ENCODE data around the gene MAML2.

MAML2 gene

DNA sequence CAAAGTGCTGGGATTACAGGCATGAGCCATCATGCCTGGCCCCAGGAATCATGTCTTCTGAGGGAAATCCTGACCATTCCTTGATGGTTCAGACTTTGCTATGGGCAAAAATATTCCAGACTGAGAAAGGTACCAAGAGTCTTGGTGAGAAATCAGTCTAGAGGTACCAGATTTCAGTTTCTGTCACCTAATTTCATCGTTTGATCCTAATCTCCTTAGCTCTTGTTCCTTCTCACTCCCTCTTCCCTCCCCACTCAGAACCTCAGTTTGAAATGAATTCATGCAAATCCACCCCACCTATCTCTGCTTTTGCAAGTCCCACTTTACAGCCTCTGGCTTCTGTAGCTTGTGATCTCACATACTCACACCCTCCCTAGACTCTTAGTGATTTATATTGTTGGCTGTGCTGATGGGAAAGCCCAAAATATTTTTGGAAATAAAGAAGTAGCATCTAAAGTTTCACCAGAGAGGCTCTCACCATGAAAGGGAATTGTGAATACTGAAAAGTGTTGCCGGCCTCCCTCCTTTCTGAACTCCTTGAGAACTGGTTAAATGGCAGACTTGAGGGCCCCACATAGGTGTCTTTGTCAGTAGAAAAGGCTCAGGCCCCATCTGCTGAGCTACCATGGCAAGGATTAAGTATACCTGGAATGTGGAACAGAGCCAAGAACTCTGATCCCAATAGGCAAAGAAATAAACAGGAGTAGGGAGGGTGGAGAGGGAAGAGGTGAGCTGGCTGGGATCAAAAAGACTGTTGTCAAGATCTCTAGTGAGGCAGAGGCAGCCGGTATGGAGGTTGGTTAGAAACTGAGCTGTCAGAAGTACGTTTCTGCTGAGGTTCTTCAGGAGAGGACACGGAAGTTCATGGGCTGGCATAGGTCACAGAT lies 228.6 kb downstream of the MAML2 start:
- no peak for DNase-seq

DNA sequence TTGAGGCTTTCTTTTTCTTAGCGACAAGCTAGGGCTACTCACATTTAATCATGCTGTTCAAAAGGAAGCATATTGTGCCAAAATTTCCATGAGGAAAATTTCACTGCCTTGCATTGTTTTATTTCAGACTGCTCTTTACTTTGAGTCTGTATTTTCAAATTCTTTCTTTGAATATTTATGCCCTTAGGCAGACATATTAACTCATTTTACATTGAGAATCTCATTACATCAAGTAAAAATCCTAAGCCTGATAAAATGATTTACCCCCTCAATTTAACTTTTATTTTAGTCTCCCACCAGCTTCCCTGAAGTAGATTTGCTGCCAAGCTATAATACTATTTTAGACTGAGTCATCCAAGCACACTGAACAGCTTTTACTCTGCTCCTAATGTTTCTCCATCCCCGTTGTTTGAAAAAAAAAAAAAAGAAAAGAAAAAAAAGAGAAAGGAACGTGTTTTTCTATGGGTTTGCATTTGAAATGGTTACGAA lies 229.8 kb downstream of the MAML2 start:
- DNase-seq: no peak

DNA sequence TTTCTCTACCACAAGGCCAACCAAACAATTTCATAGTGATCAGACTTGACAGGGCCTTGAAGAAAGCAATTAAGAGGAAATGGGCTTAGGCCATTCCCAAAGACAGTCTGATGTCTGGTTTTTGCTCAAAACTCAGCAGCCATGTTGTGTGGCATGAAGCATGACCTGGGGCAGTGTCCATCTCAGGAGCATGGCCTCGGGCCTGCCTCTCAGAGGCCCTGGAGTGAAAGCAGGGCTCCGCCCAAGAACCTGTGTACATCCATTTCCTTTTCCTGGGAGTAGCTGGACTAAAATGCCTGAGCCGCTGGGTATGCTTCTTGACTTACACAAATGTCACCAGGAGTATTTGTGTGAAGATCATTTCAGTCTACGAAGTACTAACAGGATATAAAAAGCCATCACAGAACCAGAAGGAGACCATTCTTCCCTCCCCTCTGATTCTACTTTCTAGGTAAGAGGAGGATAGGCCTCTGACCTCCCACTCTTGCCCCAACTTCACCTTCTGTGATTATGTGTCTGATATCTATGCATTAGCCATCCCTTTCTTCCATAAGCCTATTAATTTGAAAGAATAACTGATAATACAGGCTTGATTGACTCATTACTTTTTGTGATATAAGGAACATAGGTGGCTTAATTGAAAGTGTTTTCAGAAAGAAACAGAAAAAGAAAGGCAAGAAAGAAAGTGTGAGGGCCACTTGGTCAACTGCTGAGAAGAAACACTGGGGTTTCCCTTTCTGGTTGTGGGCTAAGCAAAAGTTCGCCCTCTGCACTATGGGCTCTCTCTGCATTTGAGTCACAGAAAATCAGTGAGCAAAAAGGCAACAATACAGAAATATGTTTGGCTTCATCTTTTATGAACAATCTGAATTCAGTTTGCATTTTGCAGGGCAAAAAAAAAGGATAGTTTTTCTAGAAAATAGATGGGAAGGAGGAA lies 230.5 kb downstream of the MAML2 start:
- no peak for DNase-seq

DNA sequence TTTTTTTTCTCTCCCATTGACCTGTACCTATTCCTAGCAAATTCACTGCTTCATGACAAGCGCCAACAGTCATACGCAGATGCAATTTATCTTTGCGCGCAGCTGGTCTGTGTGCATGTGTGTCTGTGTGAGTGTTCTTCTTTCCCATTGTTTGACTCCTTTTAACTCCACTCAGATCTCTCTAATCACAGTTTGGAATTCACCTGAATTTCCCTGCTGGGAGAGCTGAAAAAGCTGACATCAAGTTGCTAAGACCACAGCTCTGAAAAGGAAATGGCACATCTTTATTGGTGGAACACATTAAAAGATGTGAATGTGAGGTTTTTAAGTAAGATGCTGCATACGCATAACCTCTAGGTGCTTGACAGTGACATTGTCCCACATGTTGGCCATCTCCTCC lies 231.7 kb downstream of the MAML2 start:
- DNase-seq: no peak

DNA sequence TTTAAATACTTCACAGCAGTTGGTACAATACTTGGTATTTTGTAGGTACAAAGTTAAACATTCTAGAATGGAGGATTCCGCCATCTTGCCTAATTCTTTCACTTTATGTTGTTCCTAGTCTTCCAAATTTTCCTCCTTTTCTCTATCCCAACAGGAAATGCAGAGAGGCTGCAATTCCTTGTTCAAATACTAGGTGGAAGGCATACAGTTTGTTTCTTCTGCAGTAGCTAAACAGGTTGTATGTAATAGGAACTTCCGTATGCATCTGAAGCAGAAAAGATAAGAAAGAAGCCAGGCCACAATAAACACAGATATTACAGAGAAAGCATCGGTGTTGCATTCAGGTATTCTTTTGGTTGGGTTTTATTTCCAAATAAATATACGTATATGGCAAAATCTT lies 232.7 kb downstream of the MAML2 start:
- no peak for DNase-seq

DNA sequence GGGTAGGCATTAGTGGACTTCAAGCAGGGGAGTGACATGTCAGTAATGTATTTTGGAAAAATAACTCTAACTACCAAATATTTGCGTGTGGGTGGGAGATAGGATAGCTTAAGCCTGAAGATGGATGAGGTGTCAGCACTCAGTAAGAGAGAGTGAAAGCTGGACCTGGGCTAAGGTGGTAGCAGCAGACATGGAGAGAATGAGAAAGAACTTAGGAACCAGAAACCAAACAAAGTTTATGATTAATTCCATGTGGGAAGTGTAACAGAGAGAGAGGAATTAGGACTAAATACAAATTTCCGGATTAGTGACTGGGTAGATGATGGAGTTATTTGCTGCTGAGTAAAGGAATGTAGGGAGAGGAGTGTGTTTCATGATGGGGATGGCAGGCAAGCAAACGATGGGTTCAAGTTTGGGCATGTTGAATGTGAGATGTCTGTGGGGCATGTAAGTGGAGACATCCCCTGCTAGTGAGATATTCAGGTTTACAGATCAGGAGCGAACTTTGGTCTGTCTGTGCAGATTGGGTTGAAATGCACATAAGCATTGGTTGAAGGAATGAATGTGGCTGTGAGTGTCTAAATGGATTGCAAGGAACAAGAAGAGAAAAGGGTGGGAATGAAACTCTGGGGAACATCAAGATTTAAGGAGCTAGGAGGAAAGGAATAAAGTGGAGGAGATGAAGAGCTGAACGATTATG lies 233.5 kb downstream of the MAML2 start:
- no peak for DNase-seq

DNA sequence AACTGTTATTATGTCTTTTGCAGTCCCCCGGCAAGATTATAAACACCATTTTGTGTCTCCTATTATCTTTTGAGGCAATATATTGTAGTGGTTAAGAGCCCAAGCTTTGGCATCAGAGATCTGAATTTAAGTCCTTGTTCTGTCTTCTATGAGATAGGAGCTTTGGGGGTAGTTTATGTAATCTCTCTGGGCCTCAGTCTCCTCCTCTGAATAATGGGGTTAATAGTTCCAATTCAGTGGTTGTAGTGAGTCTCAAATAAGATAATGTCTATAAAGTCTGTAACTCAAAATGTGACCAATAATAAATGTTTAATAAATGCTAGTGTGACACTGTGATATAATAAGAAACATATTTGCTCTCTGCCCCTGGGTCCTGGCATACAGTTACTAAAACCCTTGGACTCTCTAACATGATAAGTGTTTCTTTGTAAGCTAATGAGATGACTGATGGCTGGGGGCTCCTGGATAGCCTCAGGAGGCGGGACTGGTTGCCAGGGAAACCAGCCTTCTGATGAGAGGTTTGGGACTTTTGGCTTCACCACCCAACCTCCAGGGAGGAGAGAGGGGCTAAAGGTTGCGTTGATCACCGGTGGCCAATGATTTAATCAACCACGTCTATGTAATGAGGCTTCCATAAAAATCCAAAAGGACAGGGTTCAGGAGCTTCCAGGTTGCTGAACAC lies 235.7 kb downstream of the MAML2 start:
- DNase-seq: no peak

DNA sequence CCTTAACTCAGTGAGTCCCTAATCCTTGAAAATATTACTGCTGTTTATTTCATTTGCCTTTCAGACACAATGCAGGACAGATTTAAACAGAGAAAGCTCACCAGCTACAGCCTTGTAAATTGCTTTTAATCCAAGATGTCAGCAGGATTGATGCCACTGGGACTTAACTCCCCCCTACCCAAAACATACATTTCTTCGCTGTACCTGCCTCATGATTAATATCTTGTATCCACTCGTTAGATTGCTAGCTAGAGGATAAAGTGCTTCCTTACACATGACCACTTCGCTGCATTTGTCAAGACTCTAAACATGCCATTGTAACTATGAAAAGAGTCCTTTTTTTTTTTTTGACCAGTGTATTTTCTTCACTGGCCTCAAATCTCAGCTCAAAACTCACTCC lies 236.3 kb downstream of the MAML2 start:
- no peak for DNase-seq

DNA sequence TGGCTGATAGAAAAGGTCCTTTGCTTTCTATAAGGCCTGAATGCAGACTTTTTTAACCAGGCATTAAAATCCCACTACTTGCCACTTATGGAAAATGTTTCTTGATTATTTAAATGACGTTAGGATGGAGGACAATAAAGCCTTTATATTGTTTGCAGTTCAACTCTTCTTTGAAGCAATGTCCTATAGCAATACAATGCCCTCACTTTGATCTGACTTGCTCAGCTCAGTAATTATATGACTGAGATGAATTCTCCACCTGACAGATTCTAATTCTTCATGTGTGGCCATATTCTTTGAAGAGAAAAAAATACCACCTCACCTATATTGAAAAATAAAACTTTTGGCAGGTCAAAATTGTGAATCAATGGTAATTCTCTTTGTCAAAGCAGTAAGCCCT lies 237.1 kb downstream of the MAML2 start:
- DNase-seq: no peak

DNA sequence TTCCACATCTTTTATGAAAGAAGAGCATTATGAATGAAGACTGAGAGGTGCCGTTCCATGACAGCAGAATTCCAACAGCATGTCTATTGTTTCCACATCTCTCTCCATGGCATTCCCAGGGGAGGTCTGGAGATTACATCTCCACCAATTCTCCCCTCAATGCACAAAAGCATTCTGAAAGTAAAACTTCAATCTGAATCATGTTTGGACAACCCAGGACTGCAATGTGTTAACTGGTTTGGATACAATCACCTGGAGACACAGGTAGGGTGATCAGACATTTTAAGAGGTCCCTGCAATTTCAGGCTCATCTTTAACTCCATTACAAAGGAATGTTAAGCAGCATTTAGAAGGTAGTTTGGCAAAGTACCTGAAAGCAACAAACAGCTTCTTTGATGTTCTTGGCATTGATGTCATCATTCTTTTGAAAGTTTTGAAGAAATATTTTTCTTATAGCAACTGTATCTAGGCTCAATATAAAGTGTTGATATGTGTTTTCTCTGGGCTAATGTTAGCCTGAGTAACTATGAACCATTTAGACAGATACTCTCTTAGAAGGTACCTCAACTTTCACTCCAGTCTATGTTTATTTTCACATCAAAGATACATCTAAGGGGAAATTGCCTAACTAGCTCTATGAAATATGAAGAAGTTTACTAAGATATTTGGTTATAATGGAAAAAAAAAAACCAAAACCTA lies 237.6 kb downstream of the MAML2 start:
- DNase-seq: no peak

DNA sequence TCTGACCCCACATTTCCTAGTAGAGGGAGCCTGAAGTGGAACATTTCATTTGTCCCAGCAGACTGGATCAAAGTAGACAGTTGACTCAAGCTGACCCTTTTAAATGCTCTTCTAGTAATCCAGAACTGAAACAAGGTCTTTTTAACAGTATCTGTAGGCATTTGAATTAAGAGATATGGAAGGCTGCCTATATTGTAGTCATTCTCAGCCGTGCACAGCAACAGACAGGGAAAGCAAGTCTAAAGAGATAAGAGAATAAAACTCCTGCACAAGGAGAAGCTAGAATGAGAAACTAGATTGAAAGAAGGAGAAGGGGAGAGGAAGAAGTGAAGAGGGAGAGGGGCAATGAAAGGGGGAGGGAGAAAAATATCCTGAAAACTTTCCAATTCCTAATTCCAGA lies 238.5 kb downstream of the MAML2 start:
- no peak for DNase-seq

DNA sequence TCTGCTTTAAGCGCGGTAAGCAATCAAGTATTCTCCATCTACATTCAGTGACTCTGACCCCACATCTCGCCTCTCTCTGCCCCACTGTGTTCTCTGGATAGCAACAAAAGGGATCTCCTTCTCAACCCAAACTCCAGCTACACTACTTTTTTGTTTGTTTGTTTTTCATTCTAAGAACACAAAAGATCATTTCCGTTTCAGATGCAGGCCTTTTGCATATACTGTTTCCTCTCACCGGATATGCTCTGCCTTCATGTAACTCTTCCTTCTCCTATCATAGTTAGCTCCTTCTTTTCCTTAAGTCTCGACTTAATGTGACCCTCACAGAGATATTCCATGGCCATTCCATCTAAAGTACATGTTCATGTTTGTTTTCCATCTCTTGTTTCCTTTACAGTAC lies 239.3 kb downstream of the MAML2 start:
- DNase-seq: no peak

DNA sequence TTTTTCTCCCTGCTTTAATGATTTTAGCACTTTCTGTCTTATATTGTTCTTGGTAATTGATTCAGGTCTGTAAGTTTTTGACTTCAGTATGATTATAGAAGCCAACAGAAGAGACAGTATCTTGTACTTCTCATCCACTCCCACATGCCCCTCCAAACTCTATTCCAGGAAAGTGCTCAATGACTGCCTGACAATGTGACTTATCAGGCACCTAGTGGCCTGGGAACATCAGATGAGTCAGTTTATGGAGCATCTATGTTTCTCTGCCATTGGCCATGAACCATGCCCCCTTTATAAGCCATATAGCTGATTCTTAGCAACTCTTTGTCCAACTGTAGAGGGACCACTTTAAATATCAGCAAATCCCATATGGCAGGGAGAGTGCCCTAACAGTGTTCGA lies 239.9 kb downstream of the MAML2 start:
- no peak for DNase-seq

DNA sequence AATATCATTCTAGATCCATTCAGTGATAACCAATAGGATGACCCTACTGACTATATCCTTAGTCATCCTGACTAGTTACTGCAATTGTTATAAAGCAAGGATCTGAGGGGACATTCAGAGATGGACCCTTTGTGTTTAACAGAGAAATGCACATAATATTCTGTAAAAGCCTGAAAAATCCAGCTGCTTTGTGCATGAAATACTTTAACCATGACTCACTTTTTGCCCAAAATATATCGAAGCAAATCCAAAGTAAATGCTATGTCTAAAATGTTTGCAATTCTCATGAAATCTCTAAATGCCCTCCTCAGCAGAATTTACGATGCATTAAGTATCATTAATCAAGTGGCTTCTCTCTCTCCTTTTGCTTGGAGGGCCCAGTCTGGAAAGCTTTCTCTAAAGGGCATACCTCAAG lies 240.3 kb downstream of the MAML2 start:
- DNase-seq: no peak

DNA sequence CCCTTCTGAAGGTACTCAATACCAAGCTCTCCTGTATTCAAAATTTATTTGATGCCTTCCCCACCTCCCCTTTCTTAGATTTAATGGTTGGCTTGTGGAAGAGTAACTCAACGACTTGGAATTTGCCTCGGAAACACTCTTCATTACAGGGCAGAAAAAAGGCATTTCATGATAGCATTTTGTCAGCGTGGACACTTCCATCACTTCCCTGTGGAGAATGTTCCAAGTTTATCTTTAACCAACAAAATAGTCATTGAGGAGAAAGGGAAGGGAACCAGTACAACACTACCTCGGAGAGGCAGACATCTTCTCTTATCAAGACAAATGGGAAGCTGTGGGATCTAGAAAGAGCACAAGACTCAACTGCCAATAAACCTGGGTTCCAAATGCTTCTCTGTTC lies 241.8 kb downstream of the MAML2 start:
- no peak for DNase-seq

DNA sequence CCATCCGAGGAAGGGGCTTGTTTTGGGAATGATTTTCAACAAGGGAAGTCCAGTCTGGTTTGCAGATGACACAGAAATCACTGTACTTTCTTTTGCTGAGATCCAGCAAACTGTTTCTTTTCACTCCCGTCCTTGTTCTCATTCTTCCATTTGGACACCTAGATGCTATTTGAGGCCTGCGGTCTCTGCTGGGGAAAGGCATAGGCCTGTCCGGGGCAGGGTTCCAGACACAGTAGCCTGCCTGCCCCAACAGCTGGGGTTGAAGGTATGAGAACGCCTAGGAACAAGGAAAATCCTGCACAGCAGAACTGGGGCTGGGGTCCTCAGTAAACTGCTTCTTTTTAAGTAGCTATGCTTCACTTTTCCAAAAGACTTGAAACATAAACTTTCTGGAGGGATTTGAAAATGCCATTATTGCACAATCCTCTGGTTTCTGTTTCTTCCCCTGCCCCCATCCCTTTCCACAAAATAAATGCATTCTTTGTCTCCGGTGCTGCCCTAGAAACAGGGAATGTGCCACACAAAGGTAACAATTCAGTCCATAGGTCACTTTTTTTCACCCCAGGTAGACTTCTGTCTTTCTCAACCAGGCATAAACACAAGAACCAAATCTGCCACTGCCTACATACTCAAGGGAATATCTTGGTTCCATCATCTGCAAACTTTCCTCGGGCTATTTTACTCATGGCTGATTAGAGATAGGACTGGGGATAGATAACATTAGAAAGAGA lies 244.3 kb downstream of the MAML2 start:
- DNase-seq: no peak

DNA sequence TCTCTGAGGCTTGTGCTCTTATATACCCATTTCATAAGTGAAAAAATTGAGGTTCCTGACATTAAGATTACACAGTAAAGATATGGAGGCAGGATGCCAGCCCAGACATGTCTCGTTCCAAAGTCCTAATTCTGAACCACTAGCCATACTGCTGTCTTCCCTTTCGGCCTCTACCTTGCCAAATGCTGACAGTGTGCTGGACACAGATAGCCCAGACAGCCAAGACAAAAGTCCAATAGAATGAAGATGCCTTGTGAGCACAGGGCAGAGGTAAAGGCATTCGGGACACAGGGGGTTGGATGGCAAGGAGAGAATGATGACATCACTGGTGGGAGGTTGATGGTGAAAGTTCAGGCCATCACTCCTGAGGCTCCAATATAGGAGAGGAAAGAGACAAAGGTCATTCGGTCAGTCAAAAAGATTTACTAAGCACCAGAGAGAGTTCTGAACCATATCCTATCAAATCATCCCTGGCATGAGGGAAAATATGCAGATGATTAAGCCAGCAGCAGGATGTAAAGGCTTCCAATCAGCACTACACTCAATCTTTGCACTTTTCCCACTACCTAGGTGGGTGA lies 245.1 kb downstream of the MAML2 start:
- DNase-seq: no peak

DNA sequence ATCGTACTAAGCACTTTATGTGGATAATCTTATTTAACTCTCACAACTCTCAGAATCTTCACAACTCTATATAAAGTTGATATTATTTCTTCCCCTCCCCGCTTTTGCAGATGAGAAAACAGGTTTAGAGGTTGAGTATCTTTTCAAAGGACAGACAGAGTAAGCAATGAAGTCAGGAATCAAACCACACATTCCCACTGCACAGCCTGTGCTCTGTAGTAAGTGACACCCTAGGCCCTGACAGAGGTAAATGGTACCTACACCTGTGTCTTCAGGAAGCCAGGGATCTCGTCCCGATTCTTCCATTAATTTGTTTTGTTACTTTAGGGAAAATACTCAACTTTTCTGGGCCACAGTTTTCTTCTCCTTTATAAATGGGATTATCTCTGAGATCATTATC lies 246.6 kb downstream of the MAML2 start:
- DNase-seq: no peak

DNA sequence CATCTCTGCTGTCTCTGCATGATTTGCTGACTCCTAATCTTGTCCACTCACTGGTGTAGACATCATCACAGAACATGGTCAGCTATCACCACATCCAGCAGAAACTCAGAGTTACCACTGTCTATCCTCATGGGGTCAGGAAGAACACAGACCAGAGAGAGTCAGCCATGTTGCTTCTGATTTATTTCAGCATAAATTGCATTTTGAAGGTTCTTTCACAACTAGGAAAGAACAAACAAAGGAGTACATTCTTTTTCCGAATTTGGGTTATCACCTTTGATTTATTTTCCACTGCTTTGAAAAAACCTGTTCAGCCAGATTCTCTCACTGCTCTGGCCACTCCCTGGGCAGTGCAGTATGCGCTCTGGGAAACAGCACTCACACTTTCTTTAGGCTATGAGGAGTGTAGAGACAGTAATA lies 247.1 kb downstream of the MAML2 start:
- DNase-seq: no peak

DNA sequence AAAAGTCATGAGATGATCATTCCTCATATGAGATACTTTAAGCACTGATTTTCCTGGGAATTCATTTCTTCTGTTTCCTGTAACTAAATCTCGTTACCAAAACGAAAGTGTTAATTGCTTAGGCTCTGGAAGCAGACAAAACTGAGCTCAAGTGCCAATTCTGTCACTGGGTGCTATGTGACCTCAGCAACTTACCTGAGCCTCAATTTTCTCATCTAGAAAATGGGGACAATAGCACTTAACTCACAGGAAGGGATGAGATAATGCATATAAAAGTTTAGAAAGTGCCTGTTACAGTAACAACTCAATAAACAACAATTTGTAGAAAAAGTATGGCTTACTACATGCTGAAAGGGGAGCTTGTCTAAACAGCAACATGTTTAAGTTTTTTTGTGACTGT lies 248.8 kb downstream of the MAML2 start:
- DNase-seq: no peak

DNA sequence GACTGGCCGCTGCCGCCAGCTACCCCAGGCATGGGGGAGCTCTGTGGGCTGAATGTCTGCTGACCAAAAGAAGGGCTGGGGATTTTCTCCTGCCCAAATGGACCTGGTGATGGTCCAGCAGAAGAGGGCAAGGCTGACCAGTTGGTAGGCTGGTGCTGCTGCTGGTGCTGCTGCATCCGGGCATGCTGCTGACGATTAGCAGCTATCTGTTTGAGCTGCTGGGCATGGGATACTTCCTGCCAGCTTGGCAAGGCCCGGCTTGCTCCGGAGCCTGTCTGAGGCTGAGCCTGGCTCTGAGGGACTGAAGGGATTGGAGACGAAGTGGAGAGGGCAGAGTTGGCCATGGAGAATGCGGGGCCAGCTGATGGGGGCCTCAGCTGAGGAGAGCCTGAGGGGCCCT lies 250.5 kb downstream of the MAML2 start:
- DNase-seq: no peak

Measured in femur (tissue), 1 donor.